HepG2 (cell line): ENCODE results near the gene ANKRD6. TPM values are rescaled to one million over a fixed set of nuclear protein-coding genes. Genes with fewer than 3 reads are reported as not detected.

ENCODE experiments used
- BRD4 ChIP-seq: sonication (generic); formaldehyde crosslinking; IDR thresholded peaks from 2 replicates; pipeline ENCODE4 v1.4.0; 2020; ENCODE audit warnings: missing genetic modification reagents
- CREB3 ChIP-seq: sonication (generic); formaldehyde crosslinking; IDR thresholded peaks from 2 replicates; pipeline ENCODE4 v1.5.0; 2020; ENCODE audit warnings: missing genetic modification reagents
- FOXK1 ChIP-seq: sonication (generic); formaldehyde crosslinking; IDR thresholded peaks from 2 replicates; pipeline ENCODE4 v1.4.0; 2020; ENCODE audit warnings: low read depth, missing genetic modification reagents, borderline replicate concordance
- GZF1 ChIP-seq: sonication (generic); formaldehyde crosslinking; IDR thresholded peaks from 2 replicates; pipeline ENCODE4 v1.5.1; 2020; ENCODE audit warnings: mild to moderate bottlenecking, missing genetic modification reagents
- HBP1 ChIP-seq: IDR thresholded peaks from 2 replicates; pipeline ENCODE4 v1.6.1; 2016; ENCODE audit warnings: low read depth, control low read depth
- HMGXB4 ChIP-seq, 2 experiments: sonication (generic) in 1 of 2; formaldehyde crosslinking in 1 of 2; IDR thresholded peaks; 2 replicates each; pipeline versions ENCODE4 v1.4.0 to v1.6.1; 2018 to 2020; ENCODE audit warnings: missing genetic modification reagents in 2 of 2, borderline replicate concordance in 1 of 2, low read depth in 1 of 2, mild to moderate bottlenecking in 1 of 2, missing biosample characterization in 1 of 2
- IKZF4 ChIP-seq: sonication (generic); formaldehyde crosslinking; IDR thresholded peaks from 2 replicates; pipeline ENCODE4 v1.5.1; 2020; ENCODE audit warnings: borderline replicate concordance, mild to moderate bottlenecking, low read depth, missing genetic modification reagents; ENCODE audit errors: not compliant biosample characterization
- JARID2 ChIP-seq: sonication (generic); formaldehyde crosslinking; IDR thresholded peaks from 2 replicates; pipeline ENCODE4 v1.8.1; 2023; ENCODE audit warnings: missing genetic modification reagents, inconsistent platforms; ENCODE audit not compliant: insufficient replicate concordance
- MAFK ChIP-seq, 2 experiments: IDR thresholded peaks in 1 of 2; conservative IDR thresholded peaks in 1 of 2; 2 replicates each; pipeline ENCODE4 v1.6.1; 2011; ENCODE audit warnings: improper control_type of control experiment in 2 of 2, low read length in 2 of 2
- MIER2 ChIP-seq: IDR thresholded peaks from 2 replicates; pipeline ENCODE4 v1.6.1; 2016; ENCODE audit warnings: missing biosample characterization, missing genetic modification reagents
- MXD4 ChIP-seq: IDR thresholded peaks from 2 replicates; pipeline ENCODE4 v1.6.1; 2016; ENCODE audit warnings: mild to moderate bottlenecking, missing biosample characterization, missing genetic modification reagents
- MYC ChIP-seq: sonication (generic); formaldehyde crosslinking; IDR thresholded peaks from 2 replicates; pipeline ENCODE4 v1.9.0; 2021; ENCODE audit warnings: missing genetic modification reagents, borderline replicate concordance
- NONO ChIP-seq, 2 experiments: fragments of 450-650 bp in 1 of 2; sonication (generic) in 1 of 2; formaldehyde crosslinking in 1 of 2; IDR thresholded peaks in 1 of 2; conservative IDR thresholded peaks in 1 of 2; 2 replicates each; pipeline versions ENCODE4 v1.6.1 to v1.8.0; 2017 to 2022; ENCODE audit warnings: mild to moderate bottlenecking in 1 of 2, missing genetic modification reagents in 1 of 2, moderate library complexity in 1 of 2
- PATZ1 ChIP-seq: sonication (generic); formaldehyde crosslinking; IDR thresholded peaks from 2 replicates; pipeline ENCODE4 v1.4.0; 2020; ENCODE audit warnings: missing genetic modification reagents
- RBM22 ChIP-seq: fragments of 200-400 bp; formaldehyde crosslinking; optimal IDR thresholded peaks from 2 replicates; pipeline ENCODE3; 2017; ENCODE audit warnings: mild to moderate bottlenecking, low read length, moderate library complexity
- RFX3 ChIP-seq: IDR thresholded peaks from 2 replicates; pipeline ENCODE4 v1.6.1; 2016; ENCODE audit warnings: missing biosample characterization, missing genetic modification reagents
- SP4 ChIP-seq: sonication (generic); formaldehyde crosslinking; IDR thresholded peaks from 2 replicates; pipeline ENCODE4 v1.8.1; 2023; ENCODE audit warnings: mild to moderate bottlenecking, missing genetic modification reagents
- XBP1 ChIP-seq: sonication (generic); formaldehyde crosslinking; IDR thresholded peaks from 2 replicates; pipeline ENCODE4 v1.5.0; 2020; ENCODE audit warnings: missing genetic modification reagents
- ZNF3 ChIP-seq: IDR thresholded peaks from 2 replicates; pipeline ENCODE4 v1.7.0; 2017; ENCODE audit warnings: inconsistent platforms
- ZNF343 ChIP-seq: sonication (generic); formaldehyde crosslinking; IDR thresholded peaks from 2 replicates; pipeline ENCODE4 v1.4.0; 2020; ENCODE audit warnings: mild to moderate bottlenecking, missing genetic modification reagents
- ZNF354B ChIP-seq: sonication (generic); formaldehyde crosslinking; IDR thresholded peaks from 2 replicates; pipeline ENCODE4 v1.8.0; 2022; ENCODE audit warnings: mild to moderate bottlenecking, missing genetic modification reagents
- ZNF570 ChIP-seq: sonication (generic); formaldehyde crosslinking; IDR thresholded peaks from 2 replicates; pipeline ENCODE4 v1.4.0; 2020; ENCODE audit warnings: mild to moderate bottlenecking, missing genetic modification reagents, borderline replicate concordance
- ZNF775 ChIP-seq: sonication (generic); formaldehyde crosslinking; IDR thresholded peaks from 2 replicates; pipeline ENCODE4 v1.4.0; 2020; ENCODE audit warnings: missing genetic modification reagents, mild to moderate bottlenecking, moderate library complexity, borderline replicate concordance
- ZNF792 ChIP-seq: IDR thresholded peaks from 2 replicates; pipeline ENCODE4 v1.6.1; 2016
- polyA plus RNA-seq, 8 experiments: library from polyadenylated mRNA; depleted of rRNA in 3 of 8; stranded (reverse) in 7 of 8; unstranded in 1 of 8; fragments of >200 nt; fragmentation: Illumina TruSeq in 4 of 8; extraction: Trizol in 4 of 8; gene quantifications; 2 replicates each; pipeline versions ENCODE4 v1.2.1 to v1.2.3, GENCODE V29; 2011 to 2016; ENCODE audit warnings: low read depth in 4 of 8, missing spikeins in 1 of 8, mixed read lengths in 1 of 8; ENCODE audit not compliant: insufficient read depth in 1 of 8
- total RNA-seq, 5 experiments: library from RNA; depleted of rRNA; stranded (reverse); fragments of >200 nt; fragmentation: Illumina TruSeq; extraction: Trizol; gene quantifications; 2 replicates each; pipeline ENCODE4 v1.2.3, GENCODE V29; 2016; ENCODE audit warnings: low read depth in 1 of 5

Gene ANKRD6
- total and polyA plus RNA-seq, 2 of the 13 experiments (the other 11 are each of a cell fraction or from before 2014, with no cell fraction given): 0.18 to 0.36 TPM

GRCh38 chr6:89567630-89568390, 134.9 kb downstream of the ANKRD6 start (continued):
- TF ChIP-seq MIER2 (CRISPR knock-in tag) (peak; percentile 68; the same call in 1 of the 2 replicates), MYC (no peak), ZNF3 (no peak), ZNF792 (CRISPR knock-in tag) (no peak), HBP1 (CRISPR knock-in tag) (no peak), SP4 (CRISPR knock-in tag) (no peak), FOXK1 (peak; percentile 40; the same call in 1 of the 2 replicates), MXD4 (CRISPR knock-in tag) (no peak), GZF1 (CRISPR knock-in tag) (no peak), BRD4 (no peak), NONO (IDR thresholded peaks at IDR 0.05) (no peak), NONO (CRISPR knock-in tag; conservative IDR thresholded peaks at IDR 0.05) (no peak), CREB3 (CRISPR knock-in tag) (no peak), RBM22 (no peak), ZNF354B (CRISPR knock-in tag) (no peak), IKZF4 (CRISPR knock-in tag) (no peak), HMGXB4 (CRISPR knock-in tag; IDR thresholded peaks at IDR 0.05; ENCODE audit: borderline replicate concordance in 1 of 2, low read depth in 1 of 2) (no peak), MAFK (conservative IDR thresholded peaks at IDR 0.05 in 1 of 2, IDR thresholded peaks at IDR 0.05 in 1 of 2; ENCODE audit: low read length in 2 of 2) (no peak), ZNF775 (CRISPR knock-in tag) (no peak), ZNF343 (CRISPR knock-in tag) (no peak), JARID2 (CRISPR knock-in tag) (no peak), PATZ1 (CRISPR knock-in tag) (peak; percentile 45; the same call in 1 of the 2 replicates), RFX3 (CRISPR knock-in tag) (no peak), XBP1 (CRISPR knock-in tag) (no peak), ZNF570 (CRISPR knock-in tag) (no peak)
